GM23338 (cell line): ENCODE measurements around the gene MLNR.

ENCODE experiments used
- CTCF ChIP-seq, 2 experiments: fragments of 200-600 bp in 1 of 2; sonication (generic) in 1 of 2; conservative IDR thresholded peaks; 2 replicates each; pipeline versions ENCODE4 v1.5.1 to v1.6.1; 2016 to 2017; ENCODE audit warnings: antibody characterized with exemption in 2 of 2, low read depth in 2 of 2, mild to moderate bottlenecking in 2 of 2, moderate library complexity in 1 of 2
- POLR2AphosphoS5 ChIP-seq: IDR thresholded peaks from 2 replicates; pipeline ENCODE4 v1.6.1; 2016; ENCODE audit warnings: antibody characterized with exemption, low read depth
- REST ChIP-seq: IDR thresholded peaks from one replicate; pipeline ENCODE4 v1.6.1; 2018; ENCODE audit warnings: antibody characterized with exemption; ENCODE audit not compliant: unreplicated experiment

- TF ChIP-seq CTCF (conservative IDR thresholded peaks at IDR 0.05; ENCODE audit: low read depth in 2 of 2): peak; percentile 71 to 80
- no peak for TF ChIP-seq REST
- no peak for TF ChIP-seq POLR2AphosphoS5
These were observed 19.9 kb downstream of the MLNR start for GRCh38 chr13:49240017-49240416.
